Hippocampal formation (tissue), 2 donors: Measurements from ENCODE around the gene TMC2.
"Not testable (repeated sequence)": the region's sequence is repeated elsewhere in the genome, so short reads cannot be mapped to it uniquely, and the experiment has no call there.

Experiments
- DNase-seq, 2 donors: peaks; one replicate each; lab custom pipeline; 2025; lab: John Stamatoyannopoulos, UW

TMC2 gene

DNA sequence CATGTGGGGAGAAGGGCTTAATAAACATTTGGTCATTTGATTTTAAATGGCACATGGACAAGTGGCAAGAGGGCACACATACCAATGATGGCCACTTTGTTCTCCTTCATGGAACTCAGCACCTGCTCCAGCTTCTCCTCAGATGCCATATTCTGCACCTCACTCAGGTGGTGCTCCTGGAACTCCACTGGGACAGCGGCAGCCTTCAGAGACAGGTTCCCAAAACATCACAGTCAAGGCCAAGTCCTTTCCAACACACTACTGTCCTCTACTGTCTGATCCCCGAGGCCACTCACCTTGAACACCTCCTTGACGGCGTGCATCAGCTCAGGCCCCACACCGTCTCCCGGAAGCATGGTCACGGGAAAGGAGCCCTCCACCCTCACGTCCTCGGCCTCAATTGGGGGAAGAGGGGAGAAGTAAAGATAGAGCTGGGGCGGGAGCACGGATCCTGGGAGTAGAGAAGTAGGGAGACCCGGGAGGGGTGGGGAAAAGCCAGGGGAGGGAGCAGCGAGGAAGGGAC is 127.1 kb downstream of the TMC2 start:
- no peak for DNase-seq

DNA sequence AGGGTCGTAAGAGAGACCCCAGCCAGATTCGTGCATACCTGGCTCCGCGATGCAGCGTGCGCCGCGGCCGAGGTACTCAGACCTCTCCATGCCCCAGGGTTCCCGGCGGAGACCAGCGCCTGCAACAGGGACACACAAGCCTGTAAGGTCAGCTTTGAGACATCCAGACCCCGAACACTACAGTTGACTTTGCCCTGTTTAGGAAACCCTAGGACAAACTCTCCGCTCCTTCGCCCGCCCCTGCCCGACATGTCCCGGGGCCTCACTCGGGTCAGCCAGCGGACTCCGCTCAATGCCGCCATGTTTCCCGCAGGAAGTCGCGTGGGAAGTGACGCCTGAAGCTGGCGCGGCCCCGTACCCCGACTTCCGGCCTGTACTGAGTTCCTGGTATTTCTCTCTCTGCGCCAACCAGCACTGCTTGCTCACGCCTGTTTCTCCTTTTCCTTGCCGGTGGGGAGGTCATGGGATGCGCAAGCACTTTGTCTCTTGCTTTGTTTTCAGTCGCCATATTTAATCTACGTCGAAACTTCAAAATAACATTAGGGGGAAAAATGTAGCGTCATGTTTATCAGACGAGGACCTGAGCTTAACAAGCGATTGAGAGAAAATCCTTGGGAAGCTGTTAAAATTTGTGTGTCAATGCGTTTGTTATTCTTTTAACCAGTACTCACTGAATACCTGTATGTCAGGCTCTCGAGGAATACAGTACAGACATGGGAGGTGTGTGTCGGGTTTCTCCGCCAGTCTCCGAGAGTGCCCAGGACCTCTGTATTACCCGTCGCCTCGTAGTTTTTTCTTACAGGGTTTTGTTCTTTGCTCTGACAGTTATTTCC is 127.7 kb downstream of the TMC2 start, which contains the start of gene IDH3B:
Gene IDH3B (minus strand): TSS at position 330 of the 833 bp plus-strand sequence. CDS start 28 bp downstream, at position 302.
- peak; percentile 90 to 93 for DNase-seq

DNA sequence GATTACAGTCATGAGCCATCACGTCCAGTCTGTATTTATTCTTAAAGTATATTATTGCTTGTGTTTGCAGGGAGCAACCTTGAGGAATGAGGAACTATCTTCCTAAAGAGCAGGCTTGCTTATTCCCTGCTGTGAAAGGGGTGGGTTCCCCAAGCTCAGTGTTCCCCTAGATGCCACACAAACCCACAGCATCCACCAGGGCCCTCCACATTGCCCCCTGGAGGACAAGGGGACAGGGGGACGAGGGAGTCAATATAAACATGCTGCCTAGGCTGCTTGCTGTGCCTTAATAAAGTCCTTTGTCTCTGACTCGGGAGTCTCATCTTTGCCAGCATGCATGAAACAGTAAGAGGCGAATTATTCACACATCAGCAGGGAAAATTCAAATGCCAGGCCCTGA is 135.6 kb downstream of the TMC2 start:
- DNase-seq: no peak

DNA sequence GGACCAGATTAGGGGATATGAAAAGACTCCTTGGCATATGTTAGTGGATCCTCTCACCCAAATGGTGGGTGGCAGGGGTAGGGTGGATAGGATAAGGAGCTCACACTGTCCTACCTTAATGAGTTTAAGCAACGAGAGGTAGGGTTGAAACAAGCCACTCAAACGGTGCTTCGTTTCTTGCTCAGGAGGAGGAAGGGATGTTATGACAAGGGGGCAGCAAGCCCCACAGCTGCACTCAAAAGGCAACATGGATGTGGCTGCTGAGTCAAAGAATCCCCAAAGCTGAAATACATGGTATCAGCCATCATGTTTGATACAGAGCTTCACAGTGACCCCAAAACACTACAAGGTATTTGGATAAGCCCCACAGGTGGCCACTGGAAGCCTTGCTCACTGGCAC is 136.1 kb downstream of the TMC2 start:
- no peak for DNase-seq

DNA sequence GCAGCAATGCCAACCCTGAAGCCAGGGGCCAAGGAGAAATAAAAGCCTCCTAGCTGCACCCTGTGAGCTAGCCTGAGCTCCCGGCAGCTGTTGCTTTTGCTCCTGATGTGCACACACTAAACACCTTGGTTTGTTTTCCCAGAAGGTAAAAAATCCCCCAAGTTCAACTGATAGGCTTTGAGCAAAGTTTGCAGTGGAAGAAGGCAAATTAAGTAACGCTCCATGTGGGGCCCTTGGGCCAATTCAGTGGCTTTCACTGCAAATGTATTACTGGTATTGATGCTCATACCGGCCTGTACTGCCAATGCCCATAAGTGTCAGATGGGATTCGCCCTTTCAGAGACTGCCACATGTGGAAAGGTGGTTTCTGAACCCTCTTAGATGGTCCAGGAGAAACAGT is 137.1 kb downstream of the TMC2 start:
- no peak for DNase-seq

DNA sequence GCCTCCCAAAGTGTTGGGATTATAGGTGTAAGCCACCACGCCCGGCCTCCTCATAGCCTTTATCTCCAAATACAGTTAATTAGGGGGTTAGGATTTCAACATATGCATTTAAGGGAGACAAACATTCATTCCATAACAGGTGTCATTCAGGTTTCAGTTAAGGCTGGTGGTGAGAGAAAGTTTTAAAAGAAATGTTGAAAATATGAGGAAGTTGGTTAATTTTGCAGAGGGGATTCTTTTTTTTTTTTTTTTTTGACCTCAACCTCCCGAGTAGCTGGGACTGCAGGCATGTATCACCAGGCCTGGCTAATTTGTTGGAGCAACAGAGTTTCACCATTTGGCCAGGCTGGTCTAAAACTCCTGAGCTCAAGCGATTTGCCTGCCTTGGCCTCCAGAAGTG is 143.7 kb downstream of the TMC2 start:
- no peak for DNase-seq

DNA sequence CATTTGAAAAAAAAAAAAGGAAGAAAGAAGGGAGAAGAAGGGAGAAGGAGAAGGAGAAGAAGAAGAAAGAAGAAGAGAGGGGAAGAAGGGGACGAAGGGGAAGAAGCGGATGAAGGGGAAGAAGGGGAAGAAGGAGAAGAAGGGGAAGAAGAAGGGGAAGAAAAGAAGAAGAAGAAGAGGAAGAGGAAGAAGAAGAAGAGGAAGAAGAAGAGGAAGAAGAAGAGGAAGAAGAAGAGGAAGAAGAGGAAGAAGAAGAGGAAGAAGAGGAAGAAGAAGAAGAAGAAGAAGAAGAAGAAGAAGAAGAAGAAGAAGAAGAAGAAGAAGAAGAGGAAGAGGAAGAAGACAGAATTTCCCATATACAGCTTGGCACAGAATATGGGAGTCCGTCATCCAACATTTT is 145.7 kb downstream of the TMC2 start:
- DNase-seq: not testable (repeated sequence)

DNA sequence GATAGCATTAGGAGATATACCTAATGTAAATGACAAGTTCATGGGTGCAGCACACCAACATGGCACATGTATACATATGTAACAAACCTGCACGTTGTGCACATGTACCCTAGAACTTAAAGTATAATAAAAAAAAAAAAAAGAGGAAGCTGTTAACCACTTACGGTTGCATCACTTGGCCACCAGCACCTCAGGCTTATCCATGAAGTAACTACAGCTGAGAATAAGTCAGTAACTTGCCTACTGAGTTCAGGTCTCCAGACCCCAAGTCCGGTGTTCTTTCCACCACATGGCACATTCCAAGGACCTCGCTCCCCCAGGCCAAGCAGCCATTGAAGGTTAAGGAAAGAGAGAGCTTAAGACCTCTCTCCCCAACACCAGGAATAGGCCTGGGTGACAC is 148.4 kb downstream of the TMC2 start:
- DNase-seq: not testable (repeated sequence)

DNA sequence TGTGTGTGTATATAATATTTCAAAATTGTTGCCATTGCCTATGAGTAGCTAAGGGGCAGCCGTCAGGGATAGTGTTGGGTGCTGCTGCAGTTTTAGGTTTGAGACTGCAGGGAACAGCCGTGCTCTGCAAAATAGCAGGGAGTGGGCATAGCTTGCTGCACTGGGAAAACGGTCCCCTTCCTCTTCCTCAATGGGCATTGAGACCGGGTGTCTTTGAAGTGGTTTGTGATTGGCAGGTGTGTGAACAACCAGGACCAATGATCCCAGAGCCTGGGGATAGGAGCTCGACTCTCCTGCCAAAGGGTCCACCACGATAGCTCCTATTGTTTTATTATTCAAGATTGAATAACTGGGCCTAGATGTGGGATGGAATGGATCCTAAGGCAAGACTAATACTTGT is 151.1 kb downstream of the TMC2 start:
- no peak for DNase-seq

- peak; percentile 6 to 42 for DNase-seq
These were observed 151.7 kb downstream of the TMC2 start for GRCh38 chr20:2688041-2688591.

DNA sequence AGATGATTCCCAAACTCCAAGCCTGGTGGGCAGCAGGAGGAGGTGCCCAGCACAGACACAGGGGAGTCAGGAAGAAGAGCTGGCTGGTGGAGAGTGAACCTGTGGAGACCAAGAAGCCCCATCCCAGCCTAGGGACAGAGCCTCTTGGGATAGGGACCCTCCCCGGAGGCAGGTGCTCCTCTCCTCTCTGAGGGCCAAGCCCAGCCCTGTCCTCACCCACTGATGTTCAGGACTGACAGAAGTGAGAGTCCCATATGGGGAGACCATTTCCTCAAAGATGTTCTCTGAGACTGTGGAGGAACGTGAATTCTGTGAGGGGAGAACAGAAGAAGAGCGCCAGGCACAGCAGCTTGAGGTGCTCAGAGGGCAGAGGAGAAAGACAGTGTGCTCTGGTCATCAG is 153.8 kb downstream of the TMC2 start:
- no peak for DNase-seq

- DNase-seq: no peak
These were observed 154.3 kb downstream of the TMC2 start for GRCh38 chr20:2690718-2691117.

DNA sequence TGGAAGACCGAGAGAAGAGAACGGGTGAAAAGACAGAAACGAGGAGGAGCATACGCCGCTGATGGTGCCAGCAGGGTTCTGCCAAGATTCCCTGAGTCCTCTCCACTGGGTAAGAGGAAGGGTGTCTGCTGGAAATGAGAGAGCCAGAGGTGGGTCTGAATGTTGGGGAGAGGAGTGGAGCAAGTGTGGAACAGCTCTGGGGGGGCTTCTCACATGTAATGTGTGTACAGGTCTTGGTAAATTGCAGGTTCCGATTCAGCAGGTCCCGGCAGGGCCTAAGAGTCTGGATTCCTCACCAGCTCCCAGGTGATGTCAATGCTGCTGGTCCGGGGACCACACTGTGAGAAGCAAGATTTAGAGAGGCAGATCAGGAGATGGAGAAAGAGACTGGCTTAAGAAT is 154.8 kb downstream of the TMC2 start:
- DNase-seq: no peak
